H1 (cell line): ENCODE data around the gene RUFY1. TPM values are rescaled to one million over a fixed set of nuclear protein-coding genes. Genes with fewer than 3 reads are reported as not detected.

ENCODE experiments used
- BACH1 ChIP-seq: IDR thresholded peaks from 2 replicates; pipeline ENCODE4 v1.6.1; 2012; ENCODE audit warnings: low read length, improper control_type of control experiment
- CHD7 ChIP-seq: fragments of 300-600 bp; sonication (generic); IDR thresholded peaks from 2 replicates; pipeline ENCODE4 v1.7.1; 2012; ENCODE audit warnings: low read length, moderate library complexity, mild to moderate bottlenecking, inconsistent platforms; ENCODE audit not compliant: insufficient replicate concordance
- EP300 ChIP-seq, 2 experiments: IDR thresholded peaks; 1 replicate in 1 of 2; 2 replicates in 1 of 2; pipeline ENCODE4 v1.6.1; 2011 to 2012; ENCODE audit warnings: low read depth in 2 of 2, low read length in 2 of 2, mild to moderate bottlenecking in 2 of 2, borderline replicate concordance in 1 of 2, inconsistent platforms in 1 of 2, moderate library complexity in 1 of 2
- EZH2 ChIP-seq: fragments of 200-600 bp; sonication (generic); IDR thresholded peaks from 2 replicates; pipeline ENCODE4 v1.7.1; 2012; ENCODE audit warnings: low read depth, mild to moderate bottlenecking, moderate library complexity, low read length, inconsistent platforms; ENCODE audit not compliant: severe bottlenecking
- JUN ChIP-seq: IDR thresholded peaks from 2 replicates; pipeline ENCODE4 v1.6.1; 2011; ENCODE audit warnings: low read depth, mild to moderate bottlenecking, improper control_type of control experiment, low read length
- MAX ChIP-seq: IDR thresholded peaks from 2 replicates; pipeline ENCODE4 v1.6.1; 2012; ENCODE audit warnings: inconsistent platforms
- PHF8 ChIP-seq: fragments of 200-600 bp; sonication (generic); conservative IDR thresholded peaks from 2 replicates; pipeline ENCODE4 v1.7.1; 2012; ENCODE audit warnings: low read depth, mild to moderate bottlenecking, inconsistent platforms, low read length, moderate library complexity
- POLR2A ChIP-seq, 2 experiments: IDR thresholded peaks; 1 replicate in 1 of 2; 2 replicates in 1 of 2; pipeline ENCODE4 v1.6.1; 2011; ENCODE audit warnings: low read depth in 2 of 2, low read length in 2 of 2, mild to moderate bottlenecking in 2 of 2; ENCODE audit errors: control extremely low read depth in 1 of 2
- RFX5 ChIP-seq: IDR thresholded peaks from 2 replicates; pipeline ENCODE4 v1.6.1; 2011; ENCODE audit warnings: low read depth, low read length, improper control_type of control experiment, borderline replicate concordance
- SIN3A ChIP-seq, 2 experiments: IDR thresholded peaks in 1 of 2; conservative IDR thresholded peaks in 1 of 2; 2 replicates each; pipeline ENCODE4 v1.6.1; 2011 to 2012; ENCODE audit warnings: low read length in 2 of 2, improper control_type of control experiment in 1 of 2, low read depth in 1 of 2, mild to moderate bottlenecking in 1 of 2
- SIRT6 ChIP-seq: IDR thresholded peaks from one replicate; pipeline ENCODE4 v1.7.1; 2012; ENCODE audit warnings: low read length, inconsistent platforms
- SUZ12 ChIP-seq: fragments of 200-600 bp; sonication (generic); IDR thresholded peaks from 2 replicates; pipeline ENCODE4 v1.6.1; 2012; ENCODE audit warnings: mild to moderate bottlenecking, inconsistent platforms, low read length, moderate library complexity, mixed read lengths
- polyA plus RNA-seq, 7 experiments: library from polyadenylated mRNA; depleted of rRNA in 3 of 7; stranded (reverse) in 5 of 7; unstranded in 2 of 7; fragments of >200 nt in 5 of 7; fragments of 200-250 nt in 2 of 7; gene quantifications; 1 replicate in 5 of 7; 2 replicates in 1 of 7; 4 replicates in 1 of 7; pipeline versions ENCODE4 v1.2.1 to v1.2.3, GENCODE V29; 2011 to 2013; ENCODE audit warnings: missing spikeins in 2 of 7, mixed read lengths in 2 of 7
- total RNA-seq: library from RNA; stranded (reverse); fragmentation: NEBNext Ultra II Directional; extraction: Animal tissue kit (Norgen Biotek cat#: 25700); gene quantifications from 2 replicates; pipeline ENCODE4 v1.2.1, GENCODE V29; 2021

Gene RUFY1
- total and polyA plus RNA-seq, 2 of the 8 experiments (the other 6 are each of a cell fraction or from before 2014, with no cell fraction given): 22.4 to 29.5 TPM

DNA sequence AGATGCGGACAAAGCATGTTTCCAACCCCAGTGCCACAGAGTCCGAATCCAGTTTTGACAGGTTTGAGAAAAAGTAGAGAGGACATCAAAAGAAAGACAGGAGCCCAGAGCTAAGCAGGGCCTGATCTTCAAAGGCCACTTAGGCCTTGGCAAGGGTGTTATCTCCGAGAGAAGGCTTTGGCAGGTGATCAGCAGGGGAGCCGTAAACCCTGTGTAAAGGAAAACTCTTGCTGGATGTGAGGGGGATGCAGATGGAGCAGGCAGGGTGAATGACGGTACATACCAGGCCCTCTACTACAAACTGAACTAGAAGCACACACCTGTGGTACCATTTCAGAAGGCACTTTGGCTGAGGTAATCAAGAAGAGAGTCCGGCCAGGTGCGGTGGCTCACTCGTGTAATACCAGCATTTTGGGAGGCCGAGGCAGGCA, 74.5 kb downstream of the RUFY1 start (continued):
- TF ChIP-seq CHD7: no peak
- no peak for TF ChIP-seq SIN3A (conservative IDR thresholded peaks at IDR 0.05 in 1 of 2, IDR thresholded peaks at IDR 0.05 in 1 of 2; ENCODE audit: low read depth in 1 of 2, low read length in 2 of 2)
- TF ChIP-seq SUZ12: no peak
- TF ChIP-seq PHF8: no peak
- TF ChIP-seq JUN: no peak
- no peak for TF ChIP-seq POLR2A (IDR thresholded peaks at IDR 0.05; ENCODE audit: control extremely low read depth in 1 of 2, low read depth in 2 of 2, low read length in 2 of 2)
- no peak for TF ChIP-seq SIRT6
- TF ChIP-seq EZH2: no peak
- no peak for TF ChIP-seq EP300 (IDR thresholded peaks at IDR 0.05; ENCODE audit: borderline replicate concordance in 1 of 2, low read depth in 2 of 2, low read length in 2 of 2)
- no peak for TF ChIP-seq RFX5
- TF ChIP-seq BACH1: no peak
- TF ChIP-seq MAX: no peak
